GM18907 (cell line): ENCODE data around the gene MAP2K7.
"Not testable (repeated sequence)": the region's sequence is repeated elsewhere in the genome, so short reads cannot be mapped to it uniquely, and the experiment has no call there.

Experiments
- ATAC-seq: cut with Tn5 transposase; IDR thresholded peaks from one replicate; pipeline ENCODE4 v1.9.1; 2021; ENCODE audit warnings: mild to moderate bottlenecking, moderate library complexity; ENCODE audit not compliant: unreplicated experiment

The MAP2K7 gene

GRCh38 chr19:7903244-7904073 is at the start of gene MAP2K7:
Gene MAP2K7 (plus strand): TSS chr19:7903877. CDS start chr19:7903945, 68 bp downstream.
- ATAC-seq, result peak; percentile 82

GRCh38 chr19:7855426-7856108 is 48.1 kb upstream of the MAP2K7 start:
- ATAC-seq, result no peak

- no peak for ATAC-seq
Measured at GRCh38 chr19:7856109-7856591, 47.5 kb upstream of the MAP2K7 start.

GRCh38 chr19:7856679-7857663 is 46.7 kb upstream of the MAP2K7 start:
- ATAC-seq, result no peak

GRCh38 chr19:7857727-7858108 is 46.0 kb upstream of the MAP2K7 start:
- ATAC-seq, result no peak

GRCh38 chr19:7858109-7858770 is 45.4 kb upstream of the MAP2K7 start:
- ATAC-seq, result no peak

GRCh38 chr19:7859087-7859486 is 44.6 kb upstream of the MAP2K7 start:
- not testable (repeated sequence) for ATAC-seq

- no peak for ATAC-seq
Measured at GRCh38 chr19:7859831-7860713, 43.6 kb upstream of the MAP2K7 start.

- no peak for ATAC-seq
Measured at GRCh38 chr19:7860714-7861618, 42.7 kb upstream of the MAP2K7 start.

GRCh38 chr19:7861619-7862412 is 41.9 kb upstream of the MAP2K7 start:
- ATAC-seq, result no peak

GRCh38 chr19:7862413-7862951 is 41.2 kb upstream of the MAP2K7 start:
- ATAC-seq, result no peak

GRCh38 chr19:7863157-7863970 is 40.3 kb upstream of the MAP2K7 start:
- ATAC-seq, result no peak

GRCh38 chr19:7863971-7864689 is 39.5 kb upstream of the MAP2K7 start:
- no peak for ATAC-seq

GRCh38 chr19:7864690-7865074 is 39.0 kb upstream of the MAP2K7 start:
- ATAC-seq, result no peak

GRCh38 chr19:7865262-7865911 is 38.3 kb upstream of the MAP2K7 start:
- ATAC-seq, result no peak
